ENCODE measurements around the gene ACD. TPM values are rescaled to one million over a fixed set of nuclear protein-coding genes. Genes with fewer than 3 reads are reported as not detected.

The ACD gene
- total RNA-seq, 1 donor from 2014 or later: 24.5 TPM

DNA sequence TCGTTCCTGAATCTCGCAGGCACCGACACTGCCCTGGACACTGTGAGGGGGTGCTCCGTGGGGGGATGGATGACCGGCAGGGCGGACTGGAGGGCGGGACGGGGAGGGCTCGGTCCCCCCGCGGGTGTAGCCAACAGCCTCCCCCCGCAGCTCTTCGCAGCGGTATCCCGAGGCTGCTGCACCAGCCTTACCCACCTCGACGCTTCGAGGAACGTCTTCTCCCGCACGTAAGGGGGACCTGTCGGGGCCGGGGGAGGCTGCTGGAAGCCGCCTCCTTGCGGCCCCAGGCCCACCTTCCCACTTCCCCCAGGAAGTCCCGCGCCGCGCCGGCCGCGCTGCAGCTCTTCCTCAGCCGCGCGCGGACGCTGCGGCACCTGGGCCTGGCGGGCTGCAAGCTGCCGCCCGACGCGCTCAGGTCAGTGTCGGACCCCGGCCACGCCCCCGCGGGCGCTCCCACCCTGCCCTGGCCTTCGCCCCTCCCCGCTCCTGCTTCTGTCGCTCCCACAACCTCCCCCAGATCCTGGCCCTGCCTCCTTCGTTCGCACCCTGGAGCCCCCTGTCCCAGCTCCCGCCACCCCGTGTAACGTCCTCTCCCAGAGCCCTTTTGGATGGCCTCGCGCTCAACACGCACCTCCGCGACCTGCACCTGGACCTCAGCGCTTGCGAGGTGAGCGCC lies 11.8 kb downstream of the ACD start:
- Mint-ChIP-seq H3K36me3 (no peaks in the 10 kb centered on the region), H3K9me3 (no peaks in the 10 kb centered on the region), H3K27me3 (ENCODE audit: low read depth) (peaks cover 52% of the 10 kb centered on the region), H3K4me1 (peaks cover 2% of the 10 kb centered on the region), H3K27ac (no peak overlapping the region), H3K4me3 (no peak overlapping the region)
- TF ChIP-seq CTCF (IDR thresholded peaks at IDR 0.05; ENCODE audit: unreplicated experiment): no peak
- DNase-seq (ENCODE audit: low spot score in 2 of 2, unreplicated experiment in 2 of 2): no peak

GRCh38 chr16:67647681-67648080 lies 12.4 kb downstream of the ACD start:
- Mint-ChIP-seq H3K27me3 (ENCODE audit: low read depth) (peaks cover 52% of the 10 kb centered on the region), H3K4me3 (no peak overlapping the region), H3K36me3 (no peaks in the 10 kb centered on the region), H3K4me1 (peaks cover 2% of the 10 kb centered on the region), H3K9me3 (no peaks in the 10 kb centered on the region), H3K27ac (no peak overlapping the region)
- TF ChIP-seq CTCF (IDR thresholded peaks at IDR 0.05; ENCODE audit: unreplicated experiment): no peak
- DNase-seq (ENCODE audit: low spot score in 2 of 2, unreplicated experiment in 2 of 2): no peak

GRCh38 chr16:67647111-67647651 lies 12.9 kb downstream of the ACD start:
- Mint-ChIP-seq H3K27me3 (ENCODE audit: low read depth) (peaks cover 49% of the 10 kb centered on the region), H3K4me3 (no peak overlapping the region), H3K9me3 (no peaks in the 10 kb centered on the region), H3K36me3 (no peaks in the 10 kb centered on the region), H3K4me1 (peaks cover 2% of the 10 kb centered on the region), H3K27ac (no peak overlapping the region)
- no peak for TF ChIP-seq CTCF (IDR thresholded peaks at IDR 0.05; ENCODE audit: unreplicated experiment)
- DNase-seq (ENCODE audit: low spot score in 2 of 2, unreplicated experiment in 2 of 2): no peak

GRCh38 chr16:67645397-67646121 lies 14.5 kb downstream of the ACD start:
- no peak for TF ChIP-seq CTCF (IDR thresholded peaks at IDR 0.05; ENCODE audit: unreplicated experiment)
- H3K27ac Mint-ChIP-seq: no peak overlapping the region
- H3K4me3 Mint-ChIP-seq: peak overlapping the region; percentile 43
- peaks cover 34% of the 10 kb centered on the region for H3K27me3 Mint-ChIP-seq (ENCODE audit: low read depth)
- no peak for DNase-seq (ENCODE audit: low spot score in 2 of 2, unreplicated experiment in 2 of 2)
- H3K4me1 Mint-ChIP-seq: no peaks in the 10 kb centered on the region
- no peaks in the 10 kb centered on the region for H3K9me3 Mint-ChIP-seq
- H3K36me3 Mint-ChIP-seq: no peaks in the 10 kb centered on the region

- Mint-ChIP-seq H3K9me3 (no peaks in the 10 kb centered on the region), H3K4me3 (peak overlapping the region; percentile 38), H3K27ac (no peak overlapping the region), H3K27me3 (ENCODE audit: low read depth) (peaks cover 26% of the 10 kb centered on the region), H3K36me3 (peaks cover 7% of the 10 kb centered on the region), H3K4me1 (no peaks in the 10 kb centered on the region)
- TF ChIP-seq CTCF (IDR thresholded peaks at IDR 0.05; ENCODE audit: unreplicated experiment): no peak
- DNase-seq (ENCODE audit: low spot score in 2 of 2, unreplicated experiment in 2 of 2): no peak
Observed at GRCh38 chr16:67644038-67644437, 16.0 kb downstream of the ACD start.
